Mucosa of descending colon (tissue), 3 donors: Measurements from ENCODE around the gene ERBB4. TPM values are rescaled to one million over a fixed set of nuclear protein-coding genes. Genes with fewer than 3 reads are reported as not detected.

ENCODE experiments used
- ATAC-seq: fragments of 200-7000 bp; cut with Tn5 transposase; one replicate; pipeline ENCODE4 v1.9.1; 2020; ENCODE audit warnings: mild to moderate bottlenecking, moderate library complexity
- DNase-seq, 3 donors: peaks; one replicate each; pipeline ENCODE4 v3.0.0-alpha.2; 2020
- H3K36me3 ChIP-seq: fragments of 200-600 bp; one replicate; pipeline ENCODE4 v1.8.0; 2021; ENCODE audit warnings: low read depth, mild to moderate bottlenecking
- H3K4me1 ChIP-seq: fragments of 200-600 bp; one replicate; pipeline ENCODE4 v1.8.0; 2021; ENCODE audit warnings: low read depth, mild to moderate bottlenecking
- H3K4me3 ChIP-seq: fragments of 200-600 bp; one replicate; pipeline ENCODE4 v1.8.0; 2021; ENCODE audit warnings: mild to moderate bottlenecking
- H3K9me3 ChIP-seq: fragments of 200-600 bp; one replicate; pipeline ENCODE4 v1.8.0; 2021; ENCODE audit warnings: mild to moderate bottlenecking
- CTCF ChIP-seq: fragments of 200-600 bp; IDR thresholded peaks from one replicate; pipeline ENCODE4 v1.8.0; 2022; ENCODE audit warnings: antibody characterized with exemption, mild to moderate bottlenecking
- intact Hi-C, 2 donors: fragments of 100-400 bp; cut with DNase I in 1 of 2; cut with micrococcal nuclease in 1 of 2; formaldehyde crosslinking; loops; one replicate each; pipeline versions ENCODE4 v1.11.0 to v1.11.1; 2022; cut with DNase I, micrococcal nuclease
- total RNA-seq, 3 donors: library from RNA; stranded (reverse); fragmentation: NEBNext Ultra II Directional in 2 of 3; extraction: Animal tissue kit (Norgen Biotek cat#: 25700) in 2 of 3; gene quantifications; one replicate each; pipeline versions ENCODE4 v1.2.1 to v1.2.4, GENCODE V29; 2021 to 2023
- donor health status: DM: no; HTN: no; CAD: no; lungs with moderate emphysema.
- donor health status: DM: no; HTN: no; CAD: no.
- donor health status: DM: no; HTN: yes; CAD: no.

The ERBB4 gene
- total RNA-seq, 3 donors from 2014 or later = 0.05 to 0.25 TPM; not detected in 1

- TF ChIP-seq CTCF = no peak
- Histone ChIP-seq H3K9me3 (no peaks in the 10 kb centered on the region), H3K36me3 (no peaks in the 10 kb centered on the region), H3K4me3 (no peak overlapping the region), H3K4me1 (no peaks in the 10 kb centered on the region)
- ATAC-seq (peak; percentile 81), DNase-seq (peak in 2 of 3 donors; percentile 46 to 74)
- intact Hi-C loops = no loop called here
Measured at GRCh38 chr2:211766689-211767088, 771.9 kb downstream of the ERBB4 start.

GRCh38 chr2:211762479-211762878, 776.1 kb downstream of the ERBB4 start:
- intact Hi-C loops = no loop called here
- no peak for ATAC-seq
- TF ChIP-seq CTCF = no peak

GRCh38 chr2:211760103-211760502, 778.5 kb downstream of the ERBB4 start:
- no peak for TF ChIP-seq CTCF
- Histone ChIP-seq H3K4me1 (no peaks in the 10 kb centered on the region), H3K36me3 (no peaks in the 10 kb centered on the region), H3K9me3 (no peaks in the 10 kb centered on the region), H3K4me3 (no peak overlapping the region)
- intact Hi-C loops = no loop called here
- DNase-seq = no peak
- ATAC-seq = no peak

More at GRCh38 chr2:211762479-211762878, 776.1 kb downstream of the ERBB4 start:
- H3K4me1 ChIP-seq = no peaks in the 10 kb centered on the region
- no peaks in the 10 kb centered on the region for H3K9me3 ChIP-seq
- no peak overlapping the region for H3K4me3 ChIP-seq
- no peaks in the 10 kb centered on the region for H3K36me3 ChIP-seq
- DNase-seq = no peak

GRCh38 chr2:211756266-211756665, 782.3 kb downstream of the ERBB4 start:
- no peaks in the 10 kb centered on the region for H3K4me1 ChIP-seq
- no peaks in the 10 kb centered on the region for H3K36me3 ChIP-seq
- H3K9me3 ChIP-seq = no peaks in the 10 kb centered on the region
- TF ChIP-seq CTCF = no peak
- H3K4me3 ChIP-seq = no peak overlapping the region
- no peak for ATAC-seq
- intact Hi-C loops = no loop called here
- no peak for DNase-seq

GRCh38 chr2:211755187-211755586, 783.4 kb downstream of the ERBB4 start:
- no peaks in the 10 kb centered on the region for H3K9me3 ChIP-seq
- no peak for ATAC-seq
- no peaks in the 10 kb centered on the region for H3K36me3 ChIP-seq
- no peak for TF ChIP-seq CTCF
- no peaks in the 10 kb centered on the region for H3K4me1 ChIP-seq
- intact Hi-C loops = no loop called here
- H3K4me3 ChIP-seq = no peak overlapping the region
- no peak for DNase-seq

GRCh38 chr2:211751848-211752247, 786.8 kb downstream of the ERBB4 start:
- no peak overlapping the region for H3K4me3 ChIP-seq
- intact Hi-C loops = no loop called here
- no peaks in the 10 kb centered on the region for H3K4me1 ChIP-seq
- no peak for DNase-seq
- no peaks in the 10 kb centered on the region for H3K9me3 ChIP-seq
- ATAC-seq = no peak
- TF ChIP-seq CTCF = no peak
- H3K36me3 ChIP-seq = no peaks in the 10 kb centered on the region
